HG02943 (cell line): ENCODE data around the gene CDC42.

Experiments used
- ATAC-seq: cut with Tn5 transposase; IDR thresholded peaks from one replicate; pipeline ENCODE4 v1.9.1; 2021; ENCODE audit warnings: mild to moderate bottlenecking, low read depth, moderate library complexity; ENCODE audit not compliant: unreplicated experiment

CDC42 gene

DNA sequence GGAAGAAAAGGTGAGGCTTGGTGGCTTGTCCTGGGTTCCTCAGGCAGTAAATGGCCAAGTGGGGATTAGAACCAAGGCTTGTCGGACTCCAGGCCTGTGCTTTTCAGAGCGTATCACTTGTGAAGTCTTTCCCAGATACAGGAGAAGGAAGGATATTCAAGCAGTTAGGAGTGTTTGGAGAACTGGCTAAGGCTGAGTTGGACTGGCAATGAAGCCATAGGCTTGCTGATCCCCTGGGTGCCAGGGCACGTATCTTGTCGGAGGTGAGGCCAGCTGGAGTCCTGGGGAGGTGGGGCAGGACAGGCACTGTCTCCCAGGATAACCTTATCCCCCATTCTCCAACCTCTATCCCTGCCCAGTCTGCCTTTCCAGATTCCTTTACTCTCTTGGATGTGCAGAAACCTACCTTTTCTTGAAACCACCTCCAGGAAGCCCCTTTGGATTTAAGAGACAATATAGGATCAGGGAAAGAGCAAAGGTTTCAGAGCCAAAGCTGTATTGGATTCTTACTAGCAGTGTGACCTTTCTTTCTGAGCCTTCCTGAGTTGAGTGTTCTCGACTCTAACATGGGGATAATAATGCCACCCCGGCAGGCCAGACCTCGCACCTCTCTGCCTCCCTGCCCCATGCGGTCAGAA lies 72.2 kb downstream of the CDC42 start:
- ATAC-seq: no peak

DNA sequence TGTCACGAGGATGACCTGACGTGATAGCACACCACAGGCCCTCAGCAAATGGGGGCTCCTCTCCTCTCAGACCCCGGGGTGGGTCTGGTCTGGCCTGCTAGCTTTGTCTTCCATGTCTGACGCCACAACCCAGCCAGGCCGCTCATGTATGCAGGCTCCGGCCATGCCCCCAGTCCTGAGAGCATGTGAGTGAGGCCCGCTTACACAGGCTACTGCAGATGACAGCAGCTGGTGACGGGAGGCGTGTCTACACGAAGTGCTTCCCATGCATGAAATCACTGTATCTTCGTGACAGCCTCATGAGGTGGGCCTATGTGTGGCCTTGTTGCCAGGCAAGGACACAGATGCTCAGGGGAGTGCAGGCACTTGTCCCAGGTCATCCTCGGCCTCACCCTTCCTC lies 74.0 kb downstream of the CDC42 start:
- no peak for ATAC-seq

- ATAC-seq: no peak
These were observed 74.7 kb downstream of the CDC42 start for GRCh38 chr1:22127248-22127647.

GRCh38 chr1:22127731-22128130 lies 75.2 kb downstream of the CDC42 start:
- no peak for ATAC-seq

DNA sequence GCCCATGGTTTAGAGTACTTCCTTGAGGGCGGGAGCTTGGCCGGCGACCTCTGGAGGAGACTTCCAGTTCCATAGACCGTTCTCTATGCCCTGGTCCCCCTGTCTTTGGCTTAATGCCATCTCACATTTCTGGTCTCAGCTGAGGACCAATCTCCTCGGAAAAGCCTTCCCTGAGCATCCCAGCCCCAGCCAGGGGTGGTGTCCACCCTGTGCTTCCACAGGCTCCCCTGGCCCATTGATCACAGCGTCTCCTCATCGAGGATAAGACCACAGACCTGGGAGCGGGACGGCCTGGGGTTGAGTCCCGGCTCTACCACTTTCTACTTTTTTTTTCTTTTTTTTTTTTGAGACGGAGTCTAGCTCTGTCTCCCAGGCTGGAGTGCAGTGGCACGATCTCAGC lies 75.9 kb downstream of the CDC42 start:
- ATAC-seq: no peak

- no peak for ATAC-seq
These were observed 77.1 kb downstream of the CDC42 start for GRCh38 chr1:22129501-22130117.

DNA sequence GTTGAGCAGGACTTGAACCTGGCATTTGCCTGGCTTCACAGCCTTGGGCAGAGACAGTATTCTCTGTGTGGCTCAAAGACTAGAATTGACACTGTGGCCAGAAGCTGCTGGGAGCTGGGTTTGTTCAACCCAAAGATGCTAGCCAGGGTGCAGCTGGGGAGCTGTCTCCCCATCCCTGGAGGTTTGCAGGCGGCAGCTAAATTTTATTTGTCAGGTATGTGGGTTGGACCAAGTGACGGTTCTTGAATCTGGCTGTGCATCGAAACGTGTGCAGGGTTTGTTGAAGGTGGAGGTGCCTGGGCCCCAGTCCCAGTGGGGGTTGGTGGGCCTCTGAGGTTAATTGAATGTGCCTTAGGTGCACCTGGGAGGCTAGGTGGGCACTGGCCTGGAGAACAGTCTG lies 78.6 kb downstream of the CDC42 start:
- ATAC-seq: no peak

DNA sequence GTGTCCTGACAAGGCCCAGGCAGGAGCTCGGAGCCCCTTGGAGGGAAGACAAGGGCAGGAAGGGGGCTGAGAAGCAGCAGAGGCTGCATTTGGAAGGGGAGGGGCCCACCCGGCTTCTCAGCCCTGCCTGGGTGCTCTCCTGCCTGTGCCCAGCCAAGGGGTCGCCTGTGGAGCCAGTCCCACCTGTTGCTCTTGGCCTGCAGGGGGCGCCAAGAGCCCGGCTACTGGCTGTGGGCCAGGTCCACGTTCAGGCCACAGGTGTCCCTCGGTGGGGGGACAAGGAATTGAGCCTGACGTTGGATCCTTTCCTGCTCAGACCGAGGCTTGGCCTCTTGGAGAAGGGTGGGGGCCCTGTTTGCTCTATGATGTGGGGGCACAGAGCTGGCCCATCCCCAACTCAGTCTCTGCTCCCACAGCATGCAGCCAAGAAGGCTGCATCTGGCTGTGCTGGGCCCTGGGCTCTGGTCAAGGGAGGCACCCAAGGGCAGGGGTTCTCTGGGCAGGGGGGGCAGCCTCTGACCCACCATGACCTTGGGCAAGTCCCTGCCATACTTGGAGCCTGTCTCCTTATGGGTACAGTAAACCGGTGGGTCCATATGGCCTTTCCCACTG lies 79.5 kb downstream of the CDC42 start:
- ATAC-seq: no peak

DNA sequence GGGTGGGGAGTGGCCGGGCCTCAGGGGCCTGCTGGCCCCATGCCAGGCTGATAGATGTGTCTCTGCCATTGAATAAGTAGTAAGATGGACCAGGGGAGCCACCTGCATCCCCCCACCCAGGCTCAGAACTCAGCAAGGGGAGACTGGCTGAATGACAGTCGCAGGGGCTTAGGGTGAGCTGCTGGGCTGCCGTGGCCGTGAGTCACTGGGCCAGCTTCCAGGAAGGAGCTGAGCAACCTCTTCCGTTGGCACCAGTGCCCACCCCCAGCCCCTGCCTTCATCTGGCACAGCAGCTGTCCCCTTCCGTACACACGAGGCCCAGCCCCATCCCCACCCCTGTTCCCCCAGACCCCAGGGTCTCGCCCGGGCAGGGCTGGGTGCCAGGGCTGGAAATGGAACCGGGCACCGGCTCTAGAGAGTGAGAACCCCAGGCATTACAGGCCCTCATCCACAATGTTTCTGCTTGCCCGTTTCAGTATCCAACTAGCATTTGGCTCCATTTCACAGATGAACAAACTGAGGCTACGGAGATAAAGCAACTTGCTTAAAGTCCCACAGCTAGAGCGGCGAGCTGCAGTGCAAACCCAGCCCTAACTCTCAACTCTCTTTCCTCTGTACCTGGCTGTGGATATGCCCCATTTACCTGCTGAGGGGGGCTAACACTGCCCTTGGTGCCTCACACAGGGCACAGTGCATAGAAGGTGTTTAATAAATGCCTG lies 80.2 kb downstream of the CDC42 start:
- no peak for ATAC-seq

- ATAC-seq: no peak
These were observed 80.9 kb downstream of the CDC42 start for GRCh38 chr1:22133247-22133930.

DNA sequence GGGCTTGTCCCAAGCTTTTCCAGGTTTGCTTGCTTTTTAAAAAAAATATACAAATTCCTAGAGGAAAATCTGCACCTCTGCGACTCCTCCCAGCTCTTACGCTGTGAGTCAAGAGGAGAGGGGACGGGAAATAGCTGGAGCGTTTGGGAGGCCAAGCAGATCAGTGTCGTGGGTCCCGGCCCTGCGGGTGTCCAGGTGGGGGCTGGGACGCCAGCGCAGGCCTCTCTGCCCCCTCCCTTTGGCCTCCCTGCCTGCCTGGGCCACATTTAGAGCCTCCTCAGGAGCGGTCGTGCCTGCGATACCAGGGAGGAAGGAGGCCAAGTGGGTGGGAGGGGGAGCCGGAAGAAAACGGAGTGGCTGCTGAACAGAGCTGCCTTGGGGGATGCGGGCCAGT lies 81.4 kb downstream of the CDC42 start:
- ATAC-seq: no peak

- no peak for ATAC-seq
These were observed 84.7 kb downstream of the CDC42 start for GRCh38 chr1:22137004-22137720.

DNA sequence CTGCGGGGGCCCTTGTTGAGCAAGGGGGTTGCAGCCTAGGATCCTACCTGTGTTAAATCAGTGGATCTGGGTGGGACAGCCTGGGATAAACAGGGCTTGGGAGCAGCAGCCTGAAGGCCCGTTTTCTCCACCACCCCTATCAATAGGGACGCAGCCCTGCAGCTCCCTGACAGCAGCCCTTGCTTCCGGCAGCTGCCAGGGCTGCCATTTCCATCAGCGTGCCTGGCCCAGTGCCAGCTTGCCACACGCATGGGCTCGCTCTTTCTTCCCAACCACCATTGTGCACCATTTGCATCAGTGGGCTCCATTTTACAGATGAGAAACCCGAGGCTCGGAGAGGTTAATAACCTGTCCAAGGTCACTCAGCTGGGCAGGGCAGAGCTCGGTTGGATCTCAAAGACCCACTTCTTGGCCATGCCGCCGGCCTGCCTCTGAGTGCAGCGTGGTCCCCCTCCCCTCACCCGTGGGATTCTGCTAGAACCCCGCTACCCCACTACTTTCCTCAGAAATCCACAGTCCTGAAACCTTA lies 86.6 kb downstream of the CDC42 start:
- no peak for ATAC-seq

- no peak for ATAC-seq
These were observed 87.3 kb downstream of the CDC42 start for GRCh38 chr1:22139817-22140216.
